Esophagus muscularis mucosa (tissue), 4 donors: Measurements from ENCODE around the gene KCNQ4. TPM values are rescaled to one million over a fixed set of nuclear protein-coding genes. Genes with fewer than 3 reads are reported as not detected.

Experiments used
- DNase-seq: peaks from one replicate; pipeline ENCODE4 v3.0.0-alpha.2; 2017; ENCODE audit errors: extremely low spot score
- H3K27ac ChIP-seq, 4 donors: fragments of 200-600 bp; sonication (generic); replicated peaks in 1 of 4; 1 replicate in 3 of 4; 2 replicates in 1 of 4; pipeline ENCODE4 v1.5.1; 2016 to 2019; ENCODE audit warnings: mild to moderate bottlenecking in 1 of 4
- H3K27me3 ChIP-seq, 4 donors: fragments of 200-600 bp; sonication (generic); one replicate each; pipeline versions ENCODE4 v1.5.1 to v1.6.0; 2016 to 2019
- H3K36me3 ChIP-seq, 4 donors: fragments of 200-600 bp; sonication (generic); one replicate each; pipeline ENCODE4 v1.5.1; 2016 to 2019
- H3K4me1 ChIP-seq, 4 donors: fragments of 200-600 bp; sonication (generic); one replicate each; pipeline ENCODE4 v1.5.1; 2016 to 2019
- H3K4me3 ChIP-seq, 4 donors: fragments of 200-600 bp; sonication (generic); 1 replicate in 2 of 4; 2 replicates in 2 of 4; pipeline ENCODE4 v1.5.1; 2016 to 2019; ENCODE audit warnings: mild to moderate bottlenecking in 4 of 4, moderate library complexity in 1 of 4
- H3K9me3 ChIP-seq, 4 donors: fragments of 200-600 bp; sonication (generic); 1 replicate in 3 of 4; 2 replicates in 1 of 4; pipeline ENCODE4 v1.5.1; 2016 to 2019
- EP300 ChIP-seq: sonication (generic); formaldehyde crosslinking; IDR thresholded peaks from one replicate; pipeline ENCODE4 v1.6.1; 2017; ENCODE audit warnings: antibody characterized with exemption
- POLR2A ChIP-seq: fragments of 450-650 bp; IDR thresholded peaks from one replicate; pipeline ENCODE4 v1.6.1; 2017; ENCODE audit warnings: antibody characterized with exemption, moderate library complexity, mild to moderate bottlenecking, low read depth
- POLR2AphosphoS5 ChIP-seq, 2 donors: sonication (generic); formaldehyde crosslinking; IDR thresholded peaks; one replicate each; pipeline ENCODE4 v1.6.1; 2017; ENCODE audit warnings: antibody characterized with exemption in 2 of 2
- WGBS: methylation state at CpG from one replicate; pipeline ENCODE4 v1.1.5; 2018; 5-methylcytosine and 5-hydroxymethylcytosine counted together
- intact Hi-C: fragments of 100-400 bp; cut with DNase I; formaldehyde crosslinking; loops from one replicate; pipeline ENCODE4 v1.15.1; 2023
- total RNA-seq, 4 donors: library from RNA; depleted of rRNA; stranded (reverse); fragments of >200 nt; gene quantifications; one replicate each; pipeline versions ENCODE4 v1.1.0 to v1.2.1, GENCODE V29; 2016
- TF ChIP-seq, protein P1 (sequence below), 3 experiments: fragments of 200-600 bp in 2 of 3; fragments of 450-650 bp in 1 of 3; sonication (generic) in 2 of 3; IDR thresholded peaks; one replicate each; pipeline ENCODE4 v1.5.1; 2017 to 2019; ENCODE audit warnings: antibody characterized with exemption in 3 of 3, mild to moderate bottlenecking in 2 of 3, moderate library complexity in 1 of 3

KCNQ4 gene
- total RNA-seq, 4 donors from 2014 or later, result 9.3 to 22.0 (median 17.1) TPM

DNA sequence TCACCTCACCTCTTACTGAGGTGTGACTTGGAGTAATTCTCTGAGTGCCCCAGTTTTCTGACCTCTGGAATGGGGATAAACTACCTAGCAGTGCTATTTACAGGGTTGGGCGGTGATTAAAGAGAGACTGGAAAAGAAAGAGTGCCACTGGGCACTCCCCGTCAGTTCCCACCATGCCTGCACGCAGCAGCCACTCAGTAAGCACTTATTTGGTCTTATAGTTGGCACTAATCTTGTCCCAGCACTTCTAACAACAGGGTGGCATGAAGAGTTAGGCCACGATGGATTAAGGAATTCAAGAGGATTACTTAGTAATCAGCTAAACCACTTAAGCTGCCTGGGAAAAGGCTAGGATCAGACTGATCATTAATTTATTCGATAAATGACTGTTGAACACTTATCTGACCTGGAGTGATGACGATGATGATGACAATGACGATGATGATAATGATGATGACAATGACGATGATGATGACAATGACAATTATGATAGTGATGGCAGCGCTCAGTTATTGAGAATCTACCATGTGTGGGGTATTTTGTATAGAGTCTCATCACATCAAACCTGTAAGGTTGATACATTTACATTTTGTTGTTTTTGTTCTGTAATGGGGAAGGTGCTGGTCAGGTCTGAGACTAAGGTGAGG is 73.2 kb downstream of the KCNQ4 start:
- H3K27ac ChIP-seq, result no peak overlapping the region
- no peak for TF ChIP-seq EP300
- TF ChIP-seq, protein P1, sequence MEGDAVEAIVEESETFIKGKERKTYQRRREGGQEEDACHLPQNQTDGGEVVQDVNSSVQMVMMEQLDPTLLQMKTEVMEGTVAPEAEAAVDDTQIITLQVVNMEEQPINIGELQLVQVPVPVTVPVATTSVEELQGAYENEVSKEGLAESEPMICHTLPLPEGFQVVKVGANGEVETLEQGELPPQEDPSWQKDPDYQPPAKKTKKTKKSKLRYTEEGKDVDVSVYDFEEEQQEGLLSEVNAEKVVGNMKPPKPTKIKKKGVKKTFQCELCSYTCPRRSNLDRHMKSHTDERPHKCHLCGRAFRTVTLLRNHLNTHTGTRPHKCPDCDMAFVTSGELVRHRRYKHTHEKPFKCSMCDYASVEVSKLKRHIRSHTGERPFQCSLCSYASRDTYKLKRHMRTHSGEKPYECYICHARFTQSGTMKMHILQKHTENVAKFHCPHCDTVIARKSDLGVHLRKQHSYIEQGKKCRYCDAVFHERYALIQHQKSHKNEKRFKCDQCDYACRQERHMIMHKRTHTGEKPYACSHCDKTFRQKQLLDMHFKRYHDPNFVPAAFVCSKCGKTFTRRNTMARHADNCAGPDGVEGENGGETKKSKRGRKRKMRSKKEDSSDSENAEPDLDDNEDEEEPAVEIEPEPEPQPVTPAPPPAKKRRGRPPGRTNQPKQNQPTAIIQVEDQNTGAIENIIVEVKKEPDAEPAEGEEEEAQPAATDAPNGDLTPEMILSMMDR (IDR thresholded peaks at IDR 0.05), result no peak
- no peak for TF ChIP-seq POLR2AphosphoS5 (IDR thresholded peaks at IDR 0.05)
- TF ChIP-seq POLR2A, result no peak
- 96% methylated on average over 9 of the region's 9 CpGs for WGBS
- peaks cover 11 to 19% (median 13%) of the 10 kb centered on the region in 4 donors for H3K4me1 ChIP-seq
- no peaks in the 10 kb centered on the region for H3K27me3 ChIP-seq
- H3K9me3 ChIP-seq, result no peaks in the 10 kb centered on the region
- intact Hi-C loops, result no loop called here
- H3K4me3 ChIP-seq, result no peak overlapping the region
- no peak for DNase-seq
- no peaks in the 10 kb centered on the region for H3K36me3 ChIP-seq

DNA sequence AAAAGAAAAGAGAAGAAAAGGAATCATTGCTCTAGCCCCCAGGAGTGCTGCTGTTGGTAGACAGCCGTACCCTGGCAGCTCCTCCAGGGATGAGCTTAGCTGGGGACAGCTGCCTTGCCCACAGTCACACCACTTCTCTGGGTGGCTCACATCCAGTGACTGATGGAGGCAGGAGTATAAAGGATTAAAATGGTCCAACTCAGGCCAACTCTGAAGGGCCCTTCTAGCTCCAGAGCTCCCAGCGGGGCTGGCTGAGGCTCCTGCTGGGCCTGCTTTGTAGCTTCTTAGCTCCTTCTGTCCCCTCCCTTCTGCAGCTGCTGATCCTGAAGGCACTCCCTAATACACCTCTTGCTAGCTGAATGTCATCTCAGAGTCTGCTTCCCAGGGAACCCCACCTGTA is 74.2 kb downstream of the KCNQ4 start:
- no peaks in the 10 kb centered on the region for H3K36me3 ChIP-seq
- no peaks in the 10 kb centered on the region for H3K9me3 ChIP-seq
- no peak overlapping the region for H3K27ac ChIP-seq
- intact Hi-C loops, result no loop called here
- no peak for DNase-seq
- 97% methylated on average over 2 of the region's 2 CpGs for WGBS
- no peaks in the 10 kb centered on the region for H3K27me3 ChIP-seq
- peaks cover 12 to 25% (median 16%) of the 10 kb centered on the region in 4 donors for H3K4me1 ChIP-seq
- H3K4me3 ChIP-seq, result no peak overlapping the region
- no peak for TF ChIP-seq EP300
- TF ChIP-seq, protein P1 (IDR thresholded peaks at IDR 0.05), result no peak
- no peak for TF ChIP-seq POLR2AphosphoS5 (IDR thresholded peaks at IDR 0.05)
- TF ChIP-seq POLR2A, result no peak

DNA sequence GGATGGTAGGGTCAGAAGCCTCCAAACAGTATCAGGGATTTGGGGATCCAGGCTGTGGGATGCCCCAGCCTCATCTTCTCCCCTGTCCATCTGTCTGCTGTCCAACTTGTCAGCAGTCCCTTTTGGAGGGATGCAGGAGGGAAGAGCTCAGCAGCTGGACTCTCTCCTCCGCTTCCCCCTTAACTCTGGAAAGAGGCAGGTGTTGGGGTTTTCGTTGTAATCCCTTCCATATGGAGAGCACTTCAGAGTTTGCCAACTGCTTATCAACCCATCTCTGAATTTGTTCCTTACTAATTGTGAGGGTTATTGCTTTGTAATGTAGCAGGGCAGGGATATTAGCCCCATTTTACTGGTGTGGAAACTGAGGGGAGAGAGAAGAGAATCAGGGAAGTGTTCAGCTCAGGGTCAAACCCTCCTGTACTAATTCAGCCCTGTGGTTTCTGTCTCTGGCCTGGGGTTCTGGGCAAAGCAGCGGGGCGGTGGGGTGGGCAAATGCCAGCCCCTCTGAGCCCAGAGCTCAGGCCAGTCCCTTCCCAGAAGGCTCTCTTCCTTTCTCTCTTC is 75.3 kb downstream of the KCNQ4 start:
- H3K9me3 ChIP-seq, result no peaks in the 10 kb centered on the region
- H3K4me3 ChIP-seq, result no peak overlapping the region
- H3K4me1 ChIP-seq, result peaks cover 12 to 28% (median 19%) of the 10 kb centered on the region in 4 donors
- intact Hi-C loops, result no loop called here
- TF ChIP-seq, protein P1 (IDR thresholded peaks at IDR 0.05), result no peak
- DNase-seq, result no peak
- no peaks in the 10 kb centered on the region for H3K36me3 ChIP-seq
- no peak overlapping the region for H3K27ac ChIP-seq
- no peaks in the 10 kb centered on the region for H3K27me3 ChIP-seq
- 88% methylated on average over 4 of the region's 4 CpGs for WGBS

DNA sequence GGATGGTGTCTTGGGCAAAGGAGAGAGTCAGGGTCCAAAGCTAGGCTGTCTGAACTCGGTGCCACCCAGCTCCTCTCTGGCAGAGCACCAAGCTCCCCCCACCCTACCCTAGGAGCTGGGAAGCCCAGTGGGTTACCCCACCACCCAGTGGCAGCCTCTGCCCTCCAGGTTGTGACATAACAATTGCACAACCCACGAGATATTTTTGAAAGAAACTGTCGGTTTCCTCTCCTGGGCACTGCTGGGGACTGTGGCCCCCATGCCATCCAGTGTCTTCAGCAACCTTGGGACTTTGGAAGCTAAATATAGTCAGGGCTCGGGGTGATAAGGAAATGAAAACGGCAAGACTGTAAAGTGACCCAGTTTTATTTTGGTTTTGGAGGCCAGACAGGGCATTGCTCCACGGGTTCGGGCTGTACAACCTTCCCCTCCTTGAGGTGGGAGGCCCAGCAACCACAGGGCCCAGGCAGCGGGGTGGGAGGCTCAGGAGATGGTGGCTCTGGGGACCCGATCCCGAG is 77.2 kb downstream of the KCNQ4 start:
- Histone ChIP-seq H3K4me1 (peaks cover 12 to 33% (median 22%) of the 10 kb centered on the region in 4 donors), H3K27me3 (no peaks in the 10 kb centered on the region), H3K36me3 (no peaks in the 10 kb centered on the region), H3K27ac (peak overlapping the region; percentile 58 to 92 (median 90)), H3K9me3 (no peaks in the 10 kb centered on the region), H3K4me3 (peak overlapping the region; percentile 81 to 94 (median 86))
- TF ChIP-seq, protein P1 (IDR thresholded peaks at IDR 0.05), result no peak
- TF ChIP-seq POLR2AphosphoS5 (IDR thresholded peaks at IDR 0.05) (no peak), EP300 (no peak), POLR2A (no peak)
- WGBS, result 47% methylated on average over 7 of the region's 10 CpGs
- DNase-seq, result no peak
- intact Hi-C loops, result loop anchor here (5.0 kb wide), 1 partner anchor 92 kb away; no protein-coding TSS in a partner anchor
